Right atrium auricular region (tissue), 2 donors: ENCODE results near the gene SOWAHA. TPM values are rescaled to one million over a fixed set of nuclear protein-coding genes. Genes with fewer than 3 reads are reported as not detected.

Experiments
- DNase-seq: peaks from one replicate; pipeline ENCODE4 v3.0.0-alpha.2; 2019; ENCODE audit warnings: low spot score
- H3K27ac ChIP-seq, 2 donors: fragments of 200-600 bp; sonication (generic); 1 replicate in 1 of 2; 2 replicates in 1 of 2; pipeline ENCODE4 v1.5.1; 2016 to 2019
- H3K27me3 ChIP-seq, 2 donors: fragments of 200-600 bp; sonication (generic); one replicate each; pipeline versions ENCODE4 v1.5.1 to v1.6.0; 2017 to 2019
- H3K36me3 ChIP-seq: fragments of 200-600 bp; sonication (generic); one replicate; pipeline ENCODE4 v1.5.1; 2016
- H3K4me1 ChIP-seq, 2 donors: fragments of 200-600 bp; sonication (generic); one replicate each; pipeline versions ENCODE4 v1.5.1 to v1.6.0; 2017 to 2019
- H3K4me3 ChIP-seq, 2 donors: fragments of 200-600 bp; sonication (generic); 1 replicate in 1 of 2; 2 replicates in 1 of 2; pipeline ENCODE4 v1.5.1; 2017 to 2019; ENCODE audit warnings: mild to moderate bottlenecking in 1 of 2, moderate library complexity in 1 of 2
- H3K9me3 ChIP-seq, 2 donors: fragments of 200-600 bp; sonication (generic); one replicate each; pipeline ENCODE4 v1.5.1; 2019
- total RNA-seq, 2 donors: library from RNA; depleted of rRNA; stranded (reverse); fragments of >200 nt; gene quantifications; one replicate each; pipeline ENCODE4 v1.1.0, GENCODE V29; 2016
- TF ChIP-seq, protein P1 (sequence below), 2 donors: fragments of 200-600 bp; sonication (generic); IDR thresholded peaks; one replicate each; pipeline ENCODE4 v1.5.1; 2019; ENCODE audit warnings: antibody characterized with exemption in 2 of 2

SOWAHA gene
- total RNA-seq, 2 donors from 2014 or later = not detected

GRCh38 chr5:132785864-132786263 lies 27.2 kb upstream of the SOWAHA start:
- Histone ChIP-seq H3K9me3 (no peaks in the 10 kb centered on the region), H3K36me3 (no peaks in the 10 kb centered on the region), H3K27ac (no peak overlapping the region), H3K27me3 (no peaks in the 10 kb centered on the region), H3K4me1 (no peaks in the 10 kb centered on the region), H3K4me3 (no peak overlapping the region)
- TF ChIP-seq, protein P1, sequence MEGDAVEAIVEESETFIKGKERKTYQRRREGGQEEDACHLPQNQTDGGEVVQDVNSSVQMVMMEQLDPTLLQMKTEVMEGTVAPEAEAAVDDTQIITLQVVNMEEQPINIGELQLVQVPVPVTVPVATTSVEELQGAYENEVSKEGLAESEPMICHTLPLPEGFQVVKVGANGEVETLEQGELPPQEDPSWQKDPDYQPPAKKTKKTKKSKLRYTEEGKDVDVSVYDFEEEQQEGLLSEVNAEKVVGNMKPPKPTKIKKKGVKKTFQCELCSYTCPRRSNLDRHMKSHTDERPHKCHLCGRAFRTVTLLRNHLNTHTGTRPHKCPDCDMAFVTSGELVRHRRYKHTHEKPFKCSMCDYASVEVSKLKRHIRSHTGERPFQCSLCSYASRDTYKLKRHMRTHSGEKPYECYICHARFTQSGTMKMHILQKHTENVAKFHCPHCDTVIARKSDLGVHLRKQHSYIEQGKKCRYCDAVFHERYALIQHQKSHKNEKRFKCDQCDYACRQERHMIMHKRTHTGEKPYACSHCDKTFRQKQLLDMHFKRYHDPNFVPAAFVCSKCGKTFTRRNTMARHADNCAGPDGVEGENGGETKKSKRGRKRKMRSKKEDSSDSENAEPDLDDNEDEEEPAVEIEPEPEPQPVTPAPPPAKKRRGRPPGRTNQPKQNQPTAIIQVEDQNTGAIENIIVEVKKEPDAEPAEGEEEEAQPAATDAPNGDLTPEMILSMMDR (IDR thresholded peaks at IDR 0.05) = no peak
- DNase-seq = no peak

- TF ChIP-seq, protein P1 (IDR thresholded peaks at IDR 0.05) = no peak
- DNase-seq = no peak
- Histone ChIP-seq H3K4me1 (no peaks in the 10 kb centered on the region), H3K27me3 (no peaks in the 10 kb centered on the region), H3K4me3 (no peak overlapping the region), H3K36me3 (no peaks in the 10 kb centered on the region), H3K9me3 (no peaks in the 10 kb centered on the region), H3K27ac (no peak overlapping the region)
These were observed 26.0 kb upstream of the SOWAHA start for GRCh38 chr5:132787076-132787475.

GRCh38 chr5:132788508-132788907 lies 24.6 kb upstream of the SOWAHA start:
- H3K36me3 ChIP-seq = no peaks in the 10 kb centered on the region
- no peaks in the 10 kb centered on the region for H3K4me1 ChIP-seq
- TF ChIP-seq, protein P1 (IDR thresholded peaks at IDR 0.05) = no peak
- no peak overlapping the region for H3K27ac ChIP-seq
- H3K27me3 ChIP-seq = no peaks in the 10 kb centered on the region
- DNase-seq = no peak
- no peak overlapping the region for H3K4me3 ChIP-seq
- H3K9me3 ChIP-seq = no peaks in the 10 kb centered on the region

- H3K4me1 ChIP-seq = no peaks in the 10 kb centered on the region
- no peaks in the 10 kb centered on the region for H3K27me3 ChIP-seq
- H3K9me3 ChIP-seq = no peaks in the 10 kb centered on the region
- H3K27ac ChIP-seq = no peak overlapping the region
- TF ChIP-seq, protein P1 (IDR thresholded peaks at IDR 0.05) = no peak
- no peaks in the 10 kb centered on the region for H3K36me3 ChIP-seq
- DNase-seq = no peak
- no peak overlapping the region for H3K4me3 ChIP-seq
These were observed 23.9 kb upstream of the SOWAHA start for GRCh38 chr5:132788990-132789886.

- TF ChIP-seq, protein P1 (IDR thresholded peaks at IDR 0.05) = no peak
- no peak for DNase-seq
- H3K4me1 ChIP-seq = no peaks in the 10 kb centered on the region
- no peaks in the 10 kb centered on the region for H3K27me3 ChIP-seq
- H3K4me3 ChIP-seq = no peak overlapping the region
- H3K9me3 ChIP-seq = no peaks in the 10 kb centered on the region
- no peaks in the 10 kb centered on the region for H3K36me3 ChIP-seq
- H3K27ac ChIP-seq = no peak overlapping the region
These were observed 22.8 kb upstream of the SOWAHA start for GRCh38 chr5:132790201-132790865.
